Dedifferentiated amniotic fluid mesenchymal stem cell (primary cell): ENCODE results near the gene CDC42EP5.
"Not testable (repeated sequence)": the region's sequence is repeated elsewhere in the genome, so short reads cannot be mapped to it uniquely, and the experiment has no call there.

Experiments used
- DNase-seq: peaks from one replicate; pipeline ENCODE4 v3.0.0-alpha.2; 2016; ENCODE audit errors: extremely low spot score

CDC42EP5 gene

DNA sequence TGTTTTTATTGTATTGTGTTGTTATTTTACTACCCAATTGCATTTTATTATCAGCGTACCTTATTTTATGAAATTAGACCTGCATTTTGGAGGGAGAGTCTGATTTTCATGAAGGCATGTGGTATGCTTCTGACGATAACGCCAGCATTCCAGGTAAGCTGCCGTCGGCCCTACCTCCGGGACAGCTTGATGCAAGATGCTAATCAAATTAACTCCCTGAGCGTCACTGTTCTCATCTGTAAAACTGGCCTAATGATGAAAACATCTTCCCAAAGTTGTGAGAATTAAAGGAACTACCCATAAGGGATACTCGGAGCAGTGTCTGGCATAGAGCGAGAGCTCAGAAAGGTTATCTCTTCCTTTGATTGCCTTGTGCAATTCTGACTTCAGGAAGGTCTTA lies 16.7 kb upstream of the CDC42EP5 start:
- no peak for DNase-seq

DNA sequence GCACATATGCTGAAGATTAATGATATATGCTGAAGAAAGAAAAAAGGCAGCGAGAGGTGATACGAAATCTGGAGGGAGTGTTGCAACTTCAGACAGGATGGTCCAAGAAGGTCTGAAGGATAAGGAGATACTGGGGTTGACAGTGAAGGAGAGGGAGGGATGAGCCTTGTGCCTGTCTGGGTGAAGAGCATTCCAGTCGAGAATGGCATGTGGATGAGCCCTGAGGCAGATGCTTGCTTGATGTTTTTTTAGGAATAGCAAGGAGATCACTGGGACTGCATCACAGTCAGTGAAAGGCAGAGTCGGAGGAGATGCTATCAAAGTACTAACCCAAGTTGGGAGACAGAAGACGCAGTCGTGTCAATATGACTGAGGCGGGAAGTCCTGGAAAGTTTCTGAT lies 16.2 kb upstream of the CDC42EP5 start:
- no peak for DNase-seq

DNA sequence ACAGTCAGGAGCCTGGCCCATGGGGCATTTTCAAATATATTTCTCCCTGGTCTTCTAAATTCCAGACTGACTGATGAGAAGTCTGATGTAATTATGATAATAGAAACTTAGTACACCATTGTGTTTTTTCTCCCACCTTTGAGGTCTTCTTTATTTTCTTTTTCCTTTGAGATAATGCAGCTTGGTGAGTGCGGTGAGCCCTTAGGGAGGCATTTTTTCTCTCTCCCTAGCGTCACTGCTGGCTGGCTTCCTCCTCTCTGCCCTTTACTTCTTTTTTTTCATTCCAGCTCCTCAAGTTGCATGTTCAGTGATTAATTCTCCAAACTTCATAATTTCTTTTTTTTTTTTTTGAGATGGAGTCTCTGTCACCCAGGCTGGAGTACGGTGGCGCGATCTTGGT lies 12.8 kb upstream of the CDC42EP5 start:
- DNase-seq, result no peak

- no peak for DNase-seq
Observed at GRCh38 chr19:54484451-54484850, 11.4 kb upstream of the CDC42EP5 start.

- no peak for DNase-seq
Observed at GRCh38 chr19:54482889-54483288, 9.8 kb upstream of the CDC42EP5 start.

DNA sequence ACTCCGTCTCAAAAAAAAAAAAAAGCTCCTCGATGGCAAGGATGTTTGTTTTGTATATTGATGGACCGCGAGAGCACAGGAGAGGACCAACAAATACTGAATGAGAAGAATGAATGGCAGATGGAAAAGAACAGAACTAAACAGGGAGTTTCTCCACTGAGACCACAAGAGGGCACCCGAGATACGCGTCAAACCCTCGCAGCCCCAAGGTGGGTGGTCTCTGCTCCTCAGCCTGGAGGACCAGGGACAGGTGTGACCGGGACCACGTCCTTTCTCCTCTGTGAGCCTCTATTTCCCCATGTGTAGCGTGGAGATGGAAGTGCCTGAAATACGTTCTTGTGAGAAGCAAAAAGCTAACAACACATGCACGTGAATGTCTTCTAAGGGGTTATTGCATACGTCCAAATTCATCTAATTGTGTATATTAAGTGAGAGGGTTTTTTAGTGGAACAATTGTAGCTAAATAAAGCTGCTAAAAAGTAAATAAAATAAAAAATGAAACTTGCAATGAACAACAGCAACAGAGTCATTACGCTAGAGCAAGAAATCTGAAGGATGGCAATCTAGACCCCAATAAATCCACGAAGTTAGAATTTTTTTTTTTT lies 8.3 kb upstream of the CDC42EP5 start:
- peak; percentile 31 for DNase-seq

DNA sequence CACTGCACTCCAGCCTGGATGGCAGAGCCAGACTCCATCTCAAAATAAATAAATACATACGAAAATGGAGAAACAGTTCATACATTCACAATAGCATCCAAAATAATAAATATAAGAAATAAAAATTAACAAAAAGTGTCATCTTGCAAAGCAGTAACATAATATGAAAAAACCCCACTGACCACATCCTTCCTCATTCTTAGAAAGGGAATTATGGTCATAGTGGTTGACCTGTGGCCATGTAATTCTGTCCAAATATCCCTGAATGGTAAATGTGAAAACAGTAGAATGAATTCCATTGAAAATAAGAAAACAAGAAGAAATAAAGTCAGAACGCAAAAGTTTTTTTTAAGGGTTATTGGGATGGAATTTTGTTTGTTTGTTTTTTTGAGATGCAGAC lies 7.0 kb upstream of the CDC42EP5 start:
- no peak for DNase-seq

GRCh38 chr19:54478677-54479266 lies 5.7 kb upstream of the CDC42EP5 start:
- peak; percentile 43 for DNase-seq

DNA sequence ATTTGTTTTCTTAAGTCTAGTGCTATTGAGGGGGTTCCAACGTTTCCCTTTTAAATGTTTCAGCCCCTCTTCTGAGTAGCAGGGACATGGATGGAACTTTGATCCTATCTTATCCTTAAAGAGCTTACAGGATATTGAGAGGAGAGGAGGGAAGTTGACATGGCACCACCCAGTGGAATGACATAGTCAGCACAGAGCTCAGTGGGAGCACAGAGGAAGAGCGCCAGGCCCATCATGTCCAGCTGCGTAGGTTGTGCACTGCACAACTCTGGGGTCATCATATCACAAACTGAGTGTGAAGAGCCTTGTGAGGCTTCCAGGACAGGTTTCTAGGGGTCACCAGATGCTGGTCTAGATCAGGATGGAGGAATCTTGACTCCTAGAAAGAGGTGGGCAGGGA lies 4.6 kb upstream of the CDC42EP5 start:
- DNase-seq, result no peak

GRCh38 chr19:54475706-54476105 lies 2.6 kb upstream of the CDC42EP5 start:
- DNase-seq, result no peak

GRCh38 chr19:54473892-54474372 lies 836 bp upstream of the CDC42EP5 start:
- DNase-seq, result no peak

DNA sequence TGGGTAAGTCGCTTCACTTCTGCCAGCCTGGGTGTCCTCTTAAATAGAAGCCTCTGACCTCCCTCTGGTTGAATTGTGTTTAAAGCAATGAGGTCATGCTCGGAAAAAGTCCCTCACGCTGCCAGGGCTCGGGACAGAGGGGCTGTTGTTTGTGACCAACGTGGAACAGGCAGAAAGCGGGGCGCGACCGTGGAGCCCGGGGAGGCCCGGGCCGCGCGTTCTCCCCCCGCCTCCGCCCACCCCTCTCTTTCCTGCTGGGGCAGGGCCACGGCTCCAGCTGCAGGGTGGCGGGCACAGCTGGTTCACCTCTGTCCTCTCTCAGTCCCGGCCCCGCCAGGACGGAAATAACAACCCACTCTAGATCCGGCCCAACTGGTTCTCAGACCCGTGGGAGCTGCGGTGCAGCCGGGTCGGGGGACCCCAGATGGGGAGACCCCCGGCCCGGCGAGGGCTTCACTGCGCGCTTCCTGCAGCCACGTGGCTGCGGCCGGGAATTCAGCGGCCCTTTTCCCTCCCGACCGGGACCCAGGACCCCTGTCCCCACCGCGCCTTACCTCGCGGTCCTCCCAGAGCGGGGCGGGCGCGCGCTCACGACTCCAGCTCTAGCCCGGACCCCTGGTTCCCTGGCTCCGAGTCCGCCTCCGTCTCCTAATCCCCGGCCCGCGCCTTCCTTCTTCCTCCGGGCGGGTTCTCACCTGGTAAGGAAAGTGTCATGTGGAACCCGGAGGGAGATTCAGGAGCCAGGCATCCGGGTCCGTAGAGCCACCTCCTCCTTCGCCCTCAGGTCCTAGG lies 1.9 kb downstream of the CDC42EP5 start:
- no peak for DNase-seq

GRCh38 chr19:54470276-54470887 lies 2.7 kb downstream of the CDC42EP5 start:
- DNase-seq, result no peak

DNA sequence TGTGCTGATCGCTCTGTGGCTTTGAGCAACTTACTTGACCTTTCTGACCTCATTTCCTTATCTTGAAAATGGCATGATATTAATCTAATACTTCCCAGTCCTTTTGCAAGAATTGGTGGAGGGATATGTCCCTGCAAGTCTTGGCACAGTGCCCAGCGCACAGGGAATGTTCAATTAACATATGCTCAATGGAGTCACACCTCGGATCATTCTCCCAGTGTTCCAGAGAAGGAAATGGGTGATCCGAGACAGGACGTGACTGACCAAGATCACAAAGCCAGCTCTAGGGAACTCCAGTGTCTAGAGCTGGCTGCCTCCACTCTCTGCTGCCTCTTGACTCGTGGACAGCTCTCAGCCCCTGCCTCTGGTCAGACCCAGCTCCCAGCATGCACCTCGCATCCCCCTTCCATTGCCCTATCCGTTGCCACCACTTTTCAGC lies 3.6 kb downstream of the CDC42EP5 start:
- no peak for DNase-seq

DNA sequence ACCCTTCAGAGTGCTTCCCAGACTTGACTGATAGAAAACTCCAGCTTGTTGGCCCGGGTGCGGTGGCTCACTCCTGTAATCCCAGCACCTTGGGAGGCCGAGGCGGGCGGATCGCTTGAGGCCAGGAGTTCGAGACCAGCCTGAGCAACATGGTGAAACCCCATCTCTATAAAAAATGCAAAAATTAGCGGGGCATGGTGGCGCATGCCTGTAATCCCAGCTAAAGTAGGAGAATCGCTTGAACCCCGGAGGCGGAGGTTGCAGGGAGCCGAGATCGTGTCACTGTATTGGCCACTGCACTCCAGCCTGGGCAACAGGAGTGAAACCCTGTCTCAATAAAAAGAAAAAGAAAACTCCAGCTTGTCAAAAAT lies 7.0 kb downstream of the CDC42EP5 start:
- not testable (repeated sequence) for DNase-seq

DNA sequence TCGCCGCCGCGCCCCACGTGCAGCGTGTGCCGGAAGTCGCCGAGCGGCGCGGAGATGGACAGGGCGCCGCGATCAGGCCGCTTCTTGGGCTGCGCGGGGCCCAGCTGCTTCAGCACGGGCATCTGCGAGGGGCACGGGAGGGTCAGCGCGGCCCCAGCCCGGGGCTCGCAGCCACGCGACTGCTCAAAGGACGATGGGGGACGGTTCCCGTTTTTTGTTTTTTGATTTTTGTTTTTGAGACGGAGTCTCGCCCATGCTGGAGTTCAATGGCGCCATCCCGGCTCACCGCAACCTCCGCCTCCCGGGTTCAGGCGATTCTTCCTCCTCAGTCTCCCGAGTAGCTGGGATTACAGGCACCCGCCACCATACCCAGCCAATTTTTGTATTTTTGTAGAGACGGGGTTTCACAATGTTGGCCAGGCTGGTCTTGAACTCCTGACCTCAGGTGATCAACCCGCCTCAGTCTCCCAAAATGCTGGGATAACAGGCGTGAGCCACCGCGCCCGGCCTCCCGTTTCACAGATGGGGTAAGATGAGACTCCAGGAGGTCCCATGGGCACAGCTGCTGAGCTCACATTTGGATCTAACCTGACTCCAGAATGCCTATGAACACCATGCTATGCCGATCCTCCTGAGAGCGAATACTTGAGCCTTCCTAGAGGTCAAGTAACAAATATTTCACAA lies 7.5 kb downstream of the CDC42EP5 start:
- DNase-seq, result no peak

DNA sequence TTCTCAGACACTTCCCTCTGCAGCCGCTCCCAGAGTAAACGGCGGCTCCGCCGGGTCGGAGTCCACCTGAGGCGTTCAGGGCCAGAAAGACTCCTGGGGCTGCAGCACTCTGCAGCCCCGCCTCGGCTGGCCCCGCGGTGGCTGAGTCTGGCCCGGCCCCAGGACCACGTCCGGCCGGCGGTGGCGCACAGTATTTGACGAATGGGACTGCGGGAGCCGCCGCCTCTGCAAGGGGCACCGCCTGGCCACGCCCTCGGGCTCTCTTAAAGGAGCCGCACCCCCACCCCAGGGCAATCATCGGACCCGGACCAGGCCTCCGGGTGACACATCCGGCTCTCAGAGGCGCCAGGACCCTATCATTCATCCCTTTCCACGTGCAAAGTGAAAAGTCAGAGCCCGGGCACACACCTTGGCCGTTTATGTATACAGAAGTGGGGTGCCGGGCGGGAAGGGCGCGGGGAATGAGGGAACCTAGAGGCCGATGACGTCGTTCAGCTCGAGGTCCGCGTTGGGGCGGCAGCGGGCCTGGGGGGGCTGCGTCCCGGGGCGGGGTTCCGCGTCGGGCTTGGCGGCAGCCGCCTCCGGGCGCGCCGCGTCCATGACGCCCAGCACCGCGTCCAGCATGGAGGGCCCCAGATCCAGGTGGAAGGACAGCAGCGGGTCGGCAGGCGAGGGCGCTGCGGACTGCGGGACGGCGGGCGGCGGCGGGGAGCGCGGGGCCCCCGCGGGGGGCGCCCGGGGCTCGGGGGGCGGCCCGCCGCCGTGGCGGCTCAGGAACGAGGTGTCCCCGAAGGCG lies 8.3 kb downstream of the CDC42EP5 start:
- peak; percentile 44 for DNase-seq

GRCh38 chr19:54464044-54464629 lies 9.0 kb downstream of the CDC42EP5 start:
- peak; percentile 26 for DNase-seq

DNA sequence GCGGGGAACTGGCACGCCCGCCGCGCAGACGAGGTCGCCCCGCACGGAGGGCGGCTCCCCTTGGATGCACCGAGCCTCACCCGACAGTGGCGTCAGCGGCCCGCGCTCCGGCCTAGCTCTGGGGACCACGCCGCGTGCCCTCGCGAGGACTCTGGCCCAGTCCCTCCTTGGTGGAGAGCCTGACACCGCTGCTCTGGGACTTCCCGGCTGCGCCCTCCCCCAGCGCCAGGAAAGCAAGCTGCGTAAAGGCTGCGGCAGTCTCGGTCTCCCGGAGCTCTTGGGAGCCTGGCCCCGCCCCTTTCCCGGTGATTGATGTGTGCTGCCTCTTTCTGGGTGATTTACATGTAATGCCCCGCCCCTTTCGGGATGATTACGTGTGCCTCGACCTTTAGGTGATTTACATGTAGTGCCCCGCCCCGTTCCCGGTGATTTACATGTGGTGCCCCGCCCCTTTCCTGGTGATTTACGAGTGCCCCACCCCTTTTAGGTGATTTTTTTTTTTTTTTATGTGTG lies 9.5 kb downstream of the CDC42EP5 start, which contains the start of gene LENG9:
Gene LENG9, minus strand, starts transcription at position 248 of the 513 bp plus-strand sequence. CDS start 252 bp downstream, outside the sequence.
- peak; percentile 98 for DNase-seq
